Omental fat pad (tissue), 4 donors: ENCODE data around the gene MORC3. TPM values are rescaled to one million over a fixed set of nuclear protein-coding genes. Genes with fewer than 3 reads are reported as not detected.

ENCODE experiments used
- ATAC-seq: fragments of 150-250 bp; one replicate; pipeline ENCODE4 v1.9.1; 2016; ENCODE audit warnings: mild to moderate bottlenecking, moderate library complexity; ENCODE audit not compliant: low FRiP score
- DNase-seq: peaks from one replicate; pipeline ENCODE4 v3.0.0-alpha.2; 2019; ENCODE audit warnings: low spot score
- CTCF ChIP-seq, 3 donors: fragments of 450-650 bp; IDR thresholded peaks; one replicate each; pipeline ENCODE4 v1.5.1; 2016 to 2017; ENCODE audit warnings: antibody characterized with exemption in 3 of 3, mild to moderate bottlenecking in 3 of 3, moderate library complexity in 2 of 3
- small RNA-seq: library from RNA; depleted of rRNA; stranded (forward); fragments of <200 nt; gene quantifications from one replicate; pipeline ENCODE3, GENCODE V24; 2016
- total RNA-seq, 4 donors: library from RNA; depleted of rRNA; stranded (reverse); fragments of >200 nt; gene quantifications; one replicate each; pipeline ENCODE4 v1.1.0, GENCODE V29; 2016

Gene MORC3
- total RNA-seq, 4 donors from 2014 or later, result 26.8 to 43.2 (median 34.1) TPM

GRCh38 chr21:36425286-36425685, 105.3 kb downstream of the MORC3 start:
- ATAC-seq (no peak), DNase-seq (no peak)
- TF ChIP-seq CTCF (IDR thresholded peaks at IDR 0.05), result no peak

Small RNA genes lying within 50 kb of the gene (small RNA-seq; reads per million reads assigned to genes)
- gene ATP5MFP1, result not detected

Other genes with a start within 250 kb of the MORC3 start
- 10 to 100 TPM; 15.4 to 32.0 (median 18.4) TPM for gene CBR3, start 185.1 kb upstream of the MORC3 start, total RNA-seq
- gene DOP1B, start 163.4 kb upstream of the MORC3 start, total RNA-seq, result 10 to 100 TPM in 3 of 4 donors, 1 to 10 TPM in 1; 6.9 to 17.7 (median 15.1) TPM
- 1 to 10 TPM in 2 of 4 donors, under 1 TPM in 2; 0.75 to 1.3 (median 1.0) TPM for gene CHAF1B, start 65.2 kb downstream of the MORC3 start, total RNA-seq
- gene CLDN14, start 159.9 kb downstream of the MORC3 start, total RNA-seq, result not detected